ENCODE results near the gene FSTL5. TPM values are rescaled to one million over a fixed set of nuclear protein-coding genes. Genes with fewer than 3 reads are reported as not detected.

FSTL5 gene
- total and polyA plus RNA-seq, 2 experiments from 2014 or later: 0.06 to 0.49 TPM

- Mint-ChIP-seq H3K9me3 (no peaks in the 10 kb centered on the region), H3K4me3 (no peak overlapping the region), H3K36me3 (ENCODE audit: low read depth) (no peaks in the 10 kb centered on the region), H3K27ac (no peak overlapping the region), H3K27me3 (ENCODE audit: insufficient read depth, low read depth, poor library complexity) (no peaks in the 10 kb centered on the region), H3K4me1 (peaks cover 12% of the 10 kb centered on the region; the same call in 2 of the 3 replicates)
- H3K4me1 ChIP-seq (ENCODE audit: insufficient read depth): peaks cover 3% of the 10 kb centered on the region; the same call in 1 of the 2 replicates
- ATAC-seq (no peak), DNase-seq (ENCODE audit: low spot score) (no peak)
- no peaks in the 10 kb centered on the region for H3F3A ChIP-seq (replicated peaks; ENCODE audit: low read depth)
- H3K4me3 ChIP-seq: no peak overlapping the region
- no peaks in the 10 kb centered on the region for H3K36me3 ChIP-seq (ENCODE audit: insufficient read depth)
- no peak overlapping the region; the same call in 1 of the 2 replicates for H3K27ac ChIP-seq (ENCODE audit: low read depth)
- H2AFZ ChIP-seq: no peak overlapping the region
- H3K9me2 ChIP-seq (ENCODE audit: insufficient read depth): no peaks in the 10 kb centered on the region
- H4K20me1 ChIP-seq (replicated peaks; ENCODE audit: insufficient read depth): no peaks in the 10 kb centered on the region
- H3K27me3 ChIP-seq (ENCODE audit: insufficient read depth): no peaks in the 10 kb centered on the region
- TF ChIP-seq ZNF331 (CRISPR knock-in tag; IDR thresholded peaks at IDR 0.05; ENCODE audit: low read depth): no peak
- TF ChIP-seq CTCF (conservative IDR thresholded peaks at IDR 0.05; ENCODE audit: low read depth in 2 of 2): no peak
- no peaks in the 10 kb centered on the region for H3K79me2 ChIP-seq (replicated peaks; ENCODE audit: insufficient read depth)
- no peak overlapping the region for H3K4me2 ChIP-seq
These were observed 8.8 kb downstream of the FSTL5 start for GRCh38 chr4:162154862-162155540.

- Mint-ChIP-seq H3K27ac (no peak overlapping the region), H3K36me3 (ENCODE audit: low read depth) (no peaks in the 10 kb centered on the region), H3K9me3 (no peaks in the 10 kb centered on the region), H3K4me1 (peaks cover under 1% of the 10 kb centered on the region; the same call in 1 of the 3 replicates), H3K27me3 (ENCODE audit: insufficient read depth, low read depth, poor library complexity) (no peaks in the 10 kb centered on the region), H3K4me3 (no peak overlapping the region)
- ATAC-seq (no peak), DNase-seq (ENCODE audit: low spot score) (no peak)
- Histone ChIP-seq H3K4me1 (ENCODE audit: insufficient read depth) (no peaks in the 10 kb centered on the region), H3K4me2 (no peak overlapping the region), H3K27ac (ENCODE audit: low read depth) (no peak overlapping the region), H3K9me2 (ENCODE audit: insufficient read depth) (no peaks in the 10 kb centered on the region), H2AFZ (no peak overlapping the region), H3K4me3 (no peak overlapping the region), H3F3A (replicated peaks; ENCODE audit: low read depth) (no peaks in the 10 kb centered on the region), H3K27me3 (ENCODE audit: insufficient read depth) (no peaks in the 10 kb centered on the region), H3K79me2 (replicated peaks; ENCODE audit: insufficient read depth) (no peaks in the 10 kb centered on the region), H3K36me3 (ENCODE audit: insufficient read depth) (no peaks in the 10 kb centered on the region), H4K20me1 (replicated peaks; ENCODE audit: insufficient read depth) (no peaks in the 10 kb centered on the region)
- TF ChIP-seq EZH2 (IDR thresholded peaks at IDR 0.05; ENCODE audit: low read depth, unreplicated experiment): no peak
- TF ChIP-seq CTCF (conservative IDR thresholded peaks at IDR 0.05; ENCODE audit: low read depth in 2 of 2): no peak
- no peak for TF ChIP-seq ZNF462 (CRISPR knock-in tag; IDR thresholded peaks at IDR 0.05)
- TF ChIP-seq CREB1 (CRISPR knock-in tag; IDR thresholded peaks at IDR 0.05; ENCODE audit: low read depth): no peak
- TF ChIP-seq POLR2AphosphoS5 (IDR thresholded peaks at IDR 0.05; ENCODE audit: low read depth): no peak
- no peak for TF ChIP-seq STAT1 (IDR thresholded peaks at IDR 0.05; ENCODE audit: unreplicated experiment)
These were observed 11.9 kb downstream of the FSTL5 start for GRCh38 chr4:162151850-162152249.
